WTC11 (cell line): ENCODE measurements around the gene DLG1.

ENCODE experiments used
- NFYB ChIP-seq: sonication (generic); formaldehyde crosslinking; conservative IDR thresholded peaks from 2 replicates; pipeline ENCODE4 v1.8.0; 2022; ENCODE audit warnings: low read depth, missing genetic modification reagents
- ZNF396 ChIP-seq: fragments of 250-450 bp; sonication (Bioruptor Pico); IDR thresholded peaks from 2 replicates; pipeline ENCODE4 v1.8.0; 2021; ENCODE audit warnings: mild to moderate bottlenecking, moderate library complexity, borderline replicate concordance
- ZNF416 ChIP-seq: fragments of 250-450 bp; sonication (Bioruptor Pico); IDR thresholded peaks from 2 replicates; pipeline ENCODE4 v1.9.0; 2021; ENCODE audit warnings: mild to moderate bottlenecking, inconsistent platforms
- TF ChIP-seq, protein P1 (sequence below): fragments of 200-600 bp; IDR thresholded peaks from 2 replicates; pipeline ENCODE4 v1.8.0; 2022; ENCODE audit warnings: antibody characterized with exemption
- TF ChIP-seq, protein P2 (sequence below): sonication (generic); formaldehyde crosslinking; IDR thresholded peaks from 2 replicates; pipeline ENCODE4 v1.8.1; 2023; ENCODE audit warnings: mild to moderate bottlenecking, missing genetic modification reagents, moderate library complexity
- TF ChIP-seq, protein P3 (sequence below): fragments of 250-450 bp; sonication (Bioruptor Pico); IDR thresholded peaks from 2 replicates; pipeline ENCODE4 v1.8.0; 2021; ENCODE audit warnings: mild to moderate bottlenecking

DNA sequence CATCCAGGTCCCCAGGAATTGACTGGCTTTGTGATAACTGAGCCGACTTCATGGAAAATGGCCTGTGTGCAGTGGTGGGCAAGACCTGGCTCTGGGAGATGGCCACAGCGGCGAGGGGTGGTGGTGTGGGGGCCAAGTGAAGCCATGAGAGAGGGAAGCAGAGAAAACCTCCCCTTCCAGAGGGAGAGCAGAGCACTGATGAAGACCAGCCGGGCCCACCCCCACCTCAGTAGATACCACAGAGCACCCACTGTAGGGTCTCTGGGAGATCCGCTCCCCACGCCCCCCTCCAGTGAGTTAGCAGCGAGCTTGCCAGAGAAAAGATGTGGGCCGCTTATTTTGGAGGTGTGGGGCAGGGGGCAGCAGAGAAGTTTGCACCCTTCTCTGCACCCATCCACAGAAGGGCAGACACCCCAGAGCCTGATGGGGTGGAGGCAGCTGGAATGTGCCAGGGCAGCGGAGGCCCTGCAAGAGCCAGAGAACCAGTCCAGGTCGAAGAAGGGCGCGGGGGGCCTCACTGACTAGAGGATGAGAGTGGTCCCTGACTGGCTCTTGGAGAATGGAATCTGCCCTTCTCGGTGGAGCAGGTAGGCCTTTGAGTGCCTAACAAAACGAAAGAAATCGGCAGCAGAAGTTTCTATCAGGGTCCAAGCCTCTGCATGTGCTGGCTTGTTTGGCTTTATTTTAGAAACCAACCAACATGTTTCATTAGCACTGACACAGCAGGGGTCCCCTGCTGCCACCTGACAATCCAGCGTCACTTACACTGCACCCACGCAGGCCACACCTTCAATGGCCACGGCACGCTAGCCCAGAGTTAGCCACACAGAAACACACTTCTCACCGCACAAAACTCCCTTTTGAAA, 297.1 kb downstream of the DLG1 start:
- TF ChIP-seq, protein P1, sequence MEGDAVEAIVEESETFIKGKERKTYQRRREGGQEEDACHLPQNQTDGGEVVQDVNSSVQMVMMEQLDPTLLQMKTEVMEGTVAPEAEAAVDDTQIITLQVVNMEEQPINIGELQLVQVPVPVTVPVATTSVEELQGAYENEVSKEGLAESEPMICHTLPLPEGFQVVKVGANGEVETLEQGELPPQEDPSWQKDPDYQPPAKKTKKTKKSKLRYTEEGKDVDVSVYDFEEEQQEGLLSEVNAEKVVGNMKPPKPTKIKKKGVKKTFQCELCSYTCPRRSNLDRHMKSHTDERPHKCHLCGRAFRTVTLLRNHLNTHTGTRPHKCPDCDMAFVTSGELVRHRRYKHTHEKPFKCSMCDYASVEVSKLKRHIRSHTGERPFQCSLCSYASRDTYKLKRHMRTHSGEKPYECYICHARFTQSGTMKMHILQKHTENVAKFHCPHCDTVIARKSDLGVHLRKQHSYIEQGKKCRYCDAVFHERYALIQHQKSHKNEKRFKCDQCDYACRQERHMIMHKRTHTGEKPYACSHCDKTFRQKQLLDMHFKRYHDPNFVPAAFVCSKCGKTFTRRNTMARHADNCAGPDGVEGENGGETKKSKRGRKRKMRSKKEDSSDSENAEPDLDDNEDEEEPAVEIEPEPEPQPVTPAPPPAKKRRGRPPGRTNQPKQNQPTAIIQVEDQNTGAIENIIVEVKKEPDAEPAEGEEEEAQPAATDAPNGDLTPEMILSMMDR: no peak
- TF ChIP-seq NFYB (CRISPR knock-in tag): no peak
- TF ChIP-seq ZNF416: no peak
- TF ChIP-seq, protein P2, sequence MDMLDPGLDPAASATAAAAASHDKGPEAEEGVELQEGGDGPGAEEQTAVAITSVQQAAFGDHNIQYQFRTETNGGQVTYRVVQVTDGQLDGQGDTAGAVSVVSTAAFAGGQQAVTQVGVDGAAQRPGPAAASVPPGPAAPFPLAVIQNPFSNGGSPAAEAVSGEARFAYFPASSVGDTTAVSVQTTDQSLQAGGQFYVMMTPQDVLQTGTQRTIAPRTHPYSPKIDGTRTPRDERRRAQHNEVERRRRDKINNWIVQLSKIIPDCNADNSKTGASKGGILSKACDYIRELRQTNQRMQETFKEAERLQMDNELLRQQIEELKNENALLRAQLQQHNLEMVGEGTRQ (CRISPR knock-in tag): no peak
- no peak for TF ChIP-seq ZNF396 (CRISPR knock-in tag)
- TF ChIP-seq, protein P3, sequence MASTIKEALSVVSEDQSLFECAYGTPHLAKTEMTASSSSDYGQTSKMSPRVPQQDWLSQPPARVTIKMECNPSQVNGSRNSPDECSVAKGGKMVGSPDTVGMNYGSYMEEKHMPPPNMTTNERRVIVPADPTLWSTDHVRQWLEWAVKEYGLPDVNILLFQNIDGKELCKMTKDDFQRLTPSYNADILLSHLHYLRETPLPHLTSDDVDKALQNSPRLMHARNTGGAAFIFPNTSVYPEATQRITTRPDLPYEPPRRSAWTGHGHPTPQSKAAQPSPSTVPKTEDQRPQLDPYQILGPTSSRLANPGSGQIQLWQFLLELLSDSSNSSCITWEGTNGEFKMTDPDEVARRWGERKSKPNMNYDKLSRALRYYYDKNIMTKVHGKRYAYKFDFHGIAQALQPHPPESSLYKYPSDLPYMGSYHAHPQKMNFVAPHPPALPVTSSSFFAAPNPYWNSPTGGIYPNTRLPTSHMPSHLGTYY (CRISPR knock-in tag): no peak
